NCI-H187 treated with DMSO at 0.1 percent for 48 hours (cell line): Measurements from ENCODE around the gene DUSP28.
"Not testable (repeated sequence)": the region's sequence is repeated elsewhere in the genome, so short reads cannot be mapped to it uniquely, and the experiment has no call there.

Source experiments
- DNase-seq: peaks from one replicate; lab custom pipeline; 2025; lab: John Stamatoyannopoulos, UW

DUSP28 gene

GRCh38 chr2:240560084-240560479, at the start of gene DUSP28:
Gene DUSP28 (plus strand): TSS chr2:240560357. CDS start chr2:240560685, 328 bp downstream.
- no peak for DNase-seq

GRCh38 chr2:240510513-240511210, 49.5 kb upstream of the DUSP28 start:
- DNase-seq, result no peak

GRCh38 chr2:240511351-240512108, 48.6 kb upstream of the DUSP28 start:
- no peak for DNase-seq

- no peak for DNase-seq
Measured at GRCh38 chr2:240512109-240512485, 48.1 kb upstream of the DUSP28 start.

GRCh38 chr2:240512666-240513535, 47.3 kb upstream of the DUSP28 start:
- DNase-seq, result no peak

GRCh38 chr2:240513549-240514287, 46.4 kb upstream of the DUSP28 start:
- no peak for DNase-seq

GRCh38 chr2:240514631-240515030, 45.5 kb upstream of the DUSP28 start:
- DNase-seq, result no peak

GRCh38 chr2:240517342-240517741, 42.8 kb upstream of the DUSP28 start:
- DNase-seq, result no peak

- DNase-seq, result no peak
Measured at GRCh38 chr2:240518981-240519380, 41.2 kb upstream of the DUSP28 start.

- no peak for DNase-seq
Measured at GRCh38 chr2:240519396-240520129, 40.6 kb upstream of the DUSP28 start.

- no peak for DNase-seq
Measured at GRCh38 chr2:240520130-240520973, 39.8 kb upstream of the DUSP28 start.

GRCh38 chr2:240520974-240521350, 39.2 kb upstream of the DUSP28 start:
- DNase-seq, result no peak

GRCh38 chr2:240521885-240522284, 38.3 kb upstream of the DUSP28 start:
- DNase-seq, result not testable (repeated sequence)

- DNase-seq, result no peak
Measured at GRCh38 chr2:240522406-240522805, 37.8 kb upstream of the DUSP28 start.

- no peak for DNase-seq
Measured at GRCh38 chr2:240523451-240524281, 36.5 kb upstream of the DUSP28 start.

- no peak for DNase-seq
Measured at GRCh38 chr2:240524963-240525718, 35.0 kb upstream of the DUSP28 start.

- DNase-seq, result no peak
Measured at GRCh38 chr2:240525802-240526201, 34.4 kb upstream of the DUSP28 start.

- DNase-seq, result no peak
Measured at GRCh38 chr2:240526521-240526920, 33.6 kb upstream of the DUSP28 start.
